Measurements from ENCODE around the gene JSRP1.

JSRP1 gene

DNA sequence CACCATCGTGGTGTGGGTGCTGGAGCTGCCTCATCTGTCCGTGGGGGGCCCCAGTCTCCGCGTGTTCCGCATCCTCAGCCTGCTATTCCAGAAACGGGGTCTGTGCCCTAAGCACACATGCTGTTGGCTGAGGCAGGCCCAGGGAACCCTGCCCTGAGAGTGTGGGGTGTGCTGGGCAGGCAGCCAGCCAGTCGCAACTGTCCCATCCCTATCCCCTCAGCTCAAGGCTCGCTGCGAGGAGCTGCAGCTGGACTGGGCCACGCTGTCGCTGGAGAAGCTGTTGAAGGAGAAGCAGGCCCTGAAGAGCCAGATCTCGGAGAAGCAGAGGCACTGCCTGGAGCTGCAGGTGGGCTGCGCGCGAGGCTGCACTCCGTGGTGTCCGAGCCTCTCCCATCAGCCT is 42.0 kb downstream of the JSRP1 start:
- DNase-seq = no peak

DNA sequence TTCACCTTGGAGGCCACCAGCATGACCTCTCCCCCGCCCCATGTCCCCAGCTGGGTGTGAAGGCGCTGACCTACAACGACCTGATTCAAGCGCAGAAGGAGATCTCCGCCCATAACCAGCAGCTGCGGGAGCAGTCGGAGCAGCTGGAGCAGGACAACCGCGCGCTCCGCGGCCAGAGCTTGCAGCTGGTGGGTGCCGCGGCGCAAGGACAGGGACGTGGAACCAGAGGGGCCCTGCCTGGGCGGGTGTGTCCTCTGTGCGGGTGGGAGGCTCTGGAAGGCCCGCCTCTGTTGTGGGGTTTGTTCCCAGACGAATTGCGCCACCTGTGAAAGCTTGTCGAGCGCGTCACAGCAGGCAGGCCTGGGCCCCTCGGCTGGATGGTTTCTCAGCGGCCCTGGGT is 42.4 kb downstream of the JSRP1 start:
- no peak for DNase-seq

DNA sequence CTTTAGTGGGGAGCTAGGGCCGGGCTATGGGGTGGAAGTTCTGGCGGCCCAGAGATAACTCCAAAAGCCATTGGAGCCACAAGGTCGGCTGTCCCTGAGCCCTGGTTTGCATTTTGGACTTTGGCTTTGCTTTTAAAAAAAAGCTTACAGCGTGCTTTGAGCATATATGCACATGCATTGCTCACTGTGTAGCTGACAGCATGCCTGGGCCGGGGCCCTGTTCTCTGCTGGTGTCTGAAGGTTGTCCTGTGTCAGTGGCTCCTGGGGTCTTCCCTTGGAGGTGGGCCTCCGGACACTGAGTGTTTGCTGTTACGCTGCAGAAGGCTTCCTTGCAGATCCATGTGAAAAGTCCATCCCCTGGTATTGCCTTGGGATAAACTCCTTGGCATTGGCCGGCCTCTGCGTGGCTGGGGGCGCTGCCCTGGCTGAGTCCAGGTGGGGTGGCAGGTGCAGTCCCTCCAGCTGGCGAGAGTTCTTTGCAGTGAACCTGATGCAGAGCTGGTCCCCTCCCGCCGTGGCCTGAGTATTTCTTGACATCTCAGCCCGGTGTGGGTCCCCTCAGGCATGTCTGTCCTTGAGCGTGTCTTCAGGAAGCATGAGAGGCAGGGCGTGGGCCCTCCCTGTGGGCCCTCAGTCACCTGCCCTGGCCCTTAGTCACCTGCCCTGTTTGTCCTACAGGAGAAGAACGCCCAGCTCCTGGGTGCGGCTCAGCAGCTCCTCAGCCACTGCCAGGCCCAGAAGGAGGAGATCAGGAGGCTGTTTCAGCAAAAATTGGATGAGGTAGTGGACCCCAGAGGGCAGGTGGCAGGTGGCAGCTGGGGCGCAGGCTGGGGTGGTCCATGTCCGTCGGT is 43.1 kb downstream of the JSRP1 start:
- DNase-seq = no peak

DNA sequence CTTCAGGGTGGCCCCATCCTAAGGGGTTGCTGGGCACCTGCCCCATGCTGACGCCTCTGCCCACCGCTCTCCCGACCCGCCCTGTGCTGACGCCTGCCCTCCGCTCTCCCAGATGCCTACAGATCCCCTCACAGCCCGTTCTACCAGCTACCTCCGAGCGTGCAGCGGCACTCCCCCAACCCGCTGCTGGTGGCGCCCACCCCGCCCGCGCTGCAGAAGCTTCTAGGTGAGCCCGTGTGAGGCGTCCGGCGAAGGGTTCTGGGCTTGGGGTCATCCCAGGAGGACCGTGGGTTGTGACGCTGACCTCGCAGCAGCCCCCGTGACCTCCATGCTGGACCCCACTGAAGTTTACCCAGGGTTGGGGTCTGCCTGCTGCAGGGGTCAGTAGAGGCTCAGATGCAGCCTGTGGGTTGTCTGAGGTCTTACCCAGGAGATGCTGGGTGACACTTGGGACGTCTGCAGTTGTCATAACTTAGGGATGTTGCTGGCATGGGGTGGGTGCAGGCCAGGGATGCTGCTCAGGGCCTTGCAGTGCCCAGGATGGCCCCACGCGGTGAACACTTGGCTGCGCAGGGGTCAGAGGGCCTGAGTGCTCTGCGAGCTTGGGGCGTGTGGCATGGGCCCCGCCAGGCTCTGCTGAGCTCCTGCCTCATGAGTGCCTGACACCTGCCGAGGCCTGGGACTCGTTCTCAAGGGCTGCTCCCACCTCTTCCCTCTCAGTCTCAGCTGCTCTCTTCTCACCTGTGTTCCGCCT is 45.1 kb downstream of the JSRP1 start:
- no peak for DNase-seq

DNA sequence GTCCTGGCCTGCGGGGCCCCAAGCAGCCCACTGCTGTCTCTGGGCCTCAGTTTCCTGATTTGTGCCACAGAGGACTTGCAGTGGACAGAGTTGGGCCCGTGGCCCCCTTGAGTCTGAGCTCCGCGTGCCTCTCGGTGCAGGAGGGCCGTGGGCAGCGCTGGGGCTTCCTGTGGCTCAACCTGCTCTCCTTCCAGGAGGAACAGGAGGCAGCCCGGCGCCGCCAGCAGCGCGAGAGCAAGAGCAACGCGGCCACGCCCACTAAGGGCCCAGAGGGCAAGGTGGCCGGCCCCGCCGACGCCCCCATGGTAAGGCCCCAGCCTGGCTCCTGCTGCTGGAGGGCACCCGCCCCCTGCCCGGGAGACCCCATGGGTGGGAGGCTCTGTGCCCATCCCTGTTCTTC is 46.0 kb downstream of the JSRP1 start:
- no peak for DNase-seq

DNA sequence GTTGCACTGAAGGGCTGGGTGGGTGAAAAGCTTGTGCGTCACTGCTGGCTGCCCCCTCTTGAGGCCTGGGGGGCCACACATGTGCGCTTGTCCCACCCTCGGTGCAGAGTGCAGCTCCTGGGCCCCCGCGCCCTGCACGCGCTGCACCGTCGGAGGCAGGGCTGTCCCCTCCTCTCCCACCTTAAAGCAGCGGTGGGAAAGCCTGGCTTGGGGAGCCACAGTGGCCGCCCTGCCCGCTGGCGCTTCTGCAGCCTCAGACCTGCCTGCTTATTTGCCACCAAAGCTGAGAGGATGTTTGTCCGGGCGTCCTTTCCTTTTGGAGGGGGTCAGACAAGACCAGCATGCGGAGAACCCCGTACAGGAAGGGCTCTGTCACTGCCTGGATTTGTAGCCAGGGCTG is 46.8 kb downstream of the JSRP1 start:
- DNase-seq = no peak

DNA sequence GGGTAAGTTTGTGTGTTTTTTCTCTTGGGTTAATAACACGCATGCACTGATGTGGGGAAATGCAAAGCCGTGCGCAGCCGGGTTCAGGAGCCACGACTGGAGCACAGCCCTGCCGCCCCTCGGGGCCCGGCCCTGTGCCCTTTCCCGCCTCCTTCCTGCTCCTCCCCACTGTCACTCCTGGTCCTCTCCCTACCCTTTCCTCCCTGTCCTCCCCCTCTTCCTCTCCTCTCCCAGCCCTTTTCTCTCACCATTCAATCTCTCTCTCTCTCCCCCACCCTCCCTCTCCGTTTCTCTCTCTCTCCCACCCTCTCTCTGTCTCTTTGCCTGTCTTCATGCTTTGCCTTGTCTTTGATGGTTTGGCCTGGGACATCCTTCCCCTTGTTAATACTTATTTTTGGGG is 47.2 kb downstream of the JSRP1 start:
- no peak for DNase-seq

DNA sequence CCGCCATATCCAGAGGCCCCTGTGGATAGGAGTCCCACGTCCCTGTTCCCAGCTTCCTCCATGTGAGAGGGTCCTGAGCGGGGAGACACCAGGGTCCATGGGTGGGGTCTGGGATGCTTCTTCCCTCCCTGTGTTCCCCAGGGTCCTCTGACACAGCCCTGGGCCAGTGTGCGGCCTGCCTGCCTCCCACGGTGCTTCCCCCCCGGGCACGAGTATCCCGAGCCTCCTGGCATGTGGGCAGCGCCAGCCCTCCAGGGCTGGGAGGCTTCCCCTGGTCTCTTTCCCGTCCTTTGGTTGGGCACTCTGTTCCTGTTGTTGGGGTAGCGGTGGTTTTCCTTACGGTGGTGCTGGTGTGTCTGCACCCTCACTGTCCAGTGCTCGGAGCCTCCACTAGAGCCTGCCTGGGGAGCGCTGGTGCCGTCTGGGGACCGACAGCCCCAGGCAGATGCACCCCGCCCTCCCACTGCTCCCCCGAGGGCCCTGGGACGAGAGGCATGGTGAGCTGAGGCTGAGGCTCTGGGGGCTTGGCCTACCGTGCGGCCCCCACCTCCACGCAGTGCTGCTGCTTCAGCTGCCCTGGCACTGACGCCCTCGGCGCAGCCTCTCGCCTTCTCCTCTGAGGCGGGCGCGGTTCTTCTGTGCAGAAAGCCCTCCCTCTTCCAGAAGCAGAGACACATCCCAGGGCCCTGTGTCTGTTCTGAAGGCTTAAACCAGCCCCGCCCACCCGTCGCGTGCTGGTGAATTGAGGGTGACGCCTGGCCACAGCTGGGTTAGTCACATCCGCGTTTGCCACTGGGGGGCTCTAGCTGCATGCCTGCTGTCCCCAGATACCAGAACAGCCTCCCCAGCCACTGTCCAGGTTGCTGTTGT is 48.0 kb downstream of the JSRP1 start:
- no peak for DNase-seq

DNA sequence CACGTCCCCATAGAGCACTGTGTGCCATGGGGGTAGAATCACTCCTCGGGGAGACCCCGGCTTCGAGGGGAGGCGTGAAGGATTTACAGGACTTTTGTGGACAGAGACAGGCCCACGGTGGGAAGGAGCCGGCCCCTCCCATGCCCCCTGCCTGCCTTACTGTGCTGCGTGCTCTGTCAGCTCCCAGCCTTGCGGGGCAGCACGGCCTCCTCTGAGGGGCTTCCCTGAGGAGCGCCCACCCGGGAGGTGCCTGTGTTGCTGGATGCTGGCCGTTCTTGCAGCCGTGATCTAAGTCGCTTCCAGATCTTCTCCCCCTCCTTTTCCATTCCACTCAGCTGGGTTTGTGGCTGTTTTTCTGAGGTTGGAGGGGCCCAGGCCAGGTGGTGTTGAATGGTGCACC is 49.2 kb downstream of the JSRP1 start:
- DNase-seq = no peak

DNA sequence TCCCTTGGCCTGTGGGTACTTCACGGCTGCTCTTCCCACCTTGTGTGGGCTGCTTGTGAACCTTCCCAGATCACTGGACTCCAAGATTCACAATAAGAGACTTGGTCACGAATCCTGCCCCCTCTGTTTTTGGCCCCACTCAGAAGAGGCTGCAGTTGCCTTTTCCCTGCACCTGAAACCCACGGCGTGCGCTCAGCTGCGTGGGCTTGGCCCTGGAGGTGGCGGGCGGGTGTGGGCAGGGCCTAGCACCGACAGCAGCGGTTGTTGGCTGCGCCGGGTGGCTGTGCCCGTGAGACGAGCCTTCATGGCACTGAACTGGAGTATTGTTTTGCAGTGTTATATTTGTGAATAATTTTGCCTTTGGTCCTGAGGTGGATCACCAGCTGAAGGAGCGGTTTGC is 53.9 kb downstream of the JSRP1 start:
- DNase-seq = no peak

All from DMS153 (cell line).